Measurements from ENCODE around the gene VIPAS39. TPM values are rescaled to one million over a fixed set of nuclear protein-coding genes. Genes with fewer than 3 reads are reported as not detected.

The VIPAS39 gene
- total RNA-seq = 10 to 100 TPM; 19.0 to 25.9 TPM

- ATAC-seq (replicated peaks) = peak; percentile 97
- Mint-ChIP-seq H3K27ac (peak within 1 kb of the TSS; percentile 100), H3K4me3 (peak within 1 kb of the TSS; percentile 98), H3K36me3 (ENCODE audit: low read depth) (peaks cover 77% of the 10 kb centered on the region), H3K27me3 (no peaks in the 10 kb centered on the region), H3K4me1 (peaks cover 23% of the 10 kb centered on the region), H3K9me3 (no peaks in the 10 kb centered on the region)
Measured at GRCh38 chr14:77457522-77458248, at the start of gene VIPAS39, which contains the start of gene AHSA1. Gene VIPAS39, minus strand, starts transcription at chr14:77457601. Its CDS starts 3,499 bp downstream, at chr14:77454102. Gene AHSA1, plus strand, starts transcription at chr14:77458093. Its CDS starts 97 bp downstream, at chr14:77458190.

GRCh38 chr14:77505031-77505430 lies 47.6 kb upstream of the VIPAS39 start:
- Mint-ChIP-seq H3K4me3 (no peak overlapping the region), H3K9me3 (no peaks in the 10 kb centered on the region), H3K36me3 (ENCODE audit: low read depth) (peaks cover 44% of the 10 kb centered on the region), H3K27ac (no peak overlapping the region), H3K4me1 (no peaks in the 10 kb centered on the region), H3K27me3 (peaks cover 5% of the 10 kb centered on the region)
- no peak for ATAC-seq (replicated peaks)

DNA sequence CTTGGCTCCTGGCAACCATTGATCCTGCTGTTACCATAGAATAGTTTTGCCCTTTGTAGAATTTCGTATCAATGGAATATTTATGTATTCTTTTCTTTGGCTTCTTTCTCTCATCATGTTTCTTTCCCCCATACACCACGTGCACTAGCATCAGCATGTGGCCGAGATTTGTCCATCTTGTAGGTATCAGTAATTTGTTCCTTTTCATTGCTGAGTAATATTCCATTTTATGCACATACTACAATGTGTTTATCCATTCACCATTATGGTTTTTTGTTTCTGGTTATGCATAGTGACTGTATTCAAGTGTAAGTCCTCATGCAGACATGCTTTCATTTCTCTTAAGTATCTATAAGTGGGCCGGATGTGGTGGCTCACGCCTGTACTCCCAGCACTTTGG lies 45.7 kb upstream of the VIPAS39 start:
- no peaks in the 10 kb centered on the region for H3K9me3 Mint-ChIP-seq
- H3K4me1 Mint-ChIP-seq = no peaks in the 10 kb centered on the region
- peaks cover 10% of the 10 kb centered on the region for H3K27me3 Mint-ChIP-seq
- no peak overlapping the region for H3K27ac Mint-ChIP-seq
- H3K36me3 Mint-ChIP-seq (ENCODE audit: low read depth) = peaks cover 28% of the 10 kb centered on the region
- H3K4me3 Mint-ChIP-seq = no peak overlapping the region
- no peak for ATAC-seq (replicated peaks)

DNA sequence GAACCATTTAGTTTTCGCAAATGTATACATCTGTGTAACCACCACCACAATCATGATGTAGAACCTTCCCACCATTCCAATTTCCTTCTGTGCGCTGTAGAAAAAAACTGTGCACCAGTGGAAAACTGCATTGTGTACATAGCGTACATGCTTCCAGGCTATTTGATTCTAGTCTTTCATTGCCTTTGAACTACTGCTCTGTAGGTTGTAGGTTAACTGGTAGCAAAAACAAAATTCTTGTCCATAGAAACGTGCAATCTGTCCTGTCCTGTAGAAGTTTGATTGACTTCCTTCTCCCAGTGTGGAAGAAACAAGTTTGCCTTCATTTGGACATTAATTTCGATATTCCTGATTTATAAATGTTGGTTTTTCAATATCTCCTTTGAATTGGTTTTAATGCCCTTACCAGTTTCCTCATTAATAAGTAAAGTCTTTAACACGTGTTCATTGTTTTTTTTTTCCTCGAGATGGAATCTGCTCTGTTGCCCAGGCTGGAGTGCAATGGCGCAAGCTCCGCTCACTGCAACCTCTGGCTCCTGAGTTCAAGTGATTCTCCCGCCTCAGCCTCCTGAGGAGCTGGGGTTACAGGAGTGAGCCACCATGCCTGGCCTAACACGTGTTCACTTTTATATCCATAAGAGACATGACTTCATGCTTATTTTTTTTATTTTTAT lies 44.8 kb upstream of the VIPAS39 start:
- no peak for ATAC-seq (replicated peaks)

GRCh38 chr14:77498984-77499527 lies 41.7 kb upstream of the VIPAS39 start:
- H3K36me3 Mint-ChIP-seq (ENCODE audit: low read depth) = no peaks in the 10 kb centered on the region
- peak overlapping the region; percentile 22 for H3K4me3 Mint-ChIP-seq
- H3K27me3 Mint-ChIP-seq = peaks cover 26% of the 10 kb centered on the region
- H3K27ac Mint-ChIP-seq = no peak overlapping the region
- no peaks in the 10 kb centered on the region for H3K4me1 Mint-ChIP-seq
- ATAC-seq (replicated peaks) = peak; percentile 28
- no peaks in the 10 kb centered on the region for H3K9me3 Mint-ChIP-seq

More for the DNA sequence above, 44.8 kb upstream of the VIPAS39 start:
- Mint-ChIP-seq H3K36me3 (ENCODE audit: low read depth) (peaks cover 19% of the 10 kb centered on the region), H3K4me1 (no peaks in the 10 kb centered on the region), H3K27me3 (peaks cover 18% of the 10 kb centered on the region), H3K27ac (no peak overlapping the region), H3K9me3 (no peaks in the 10 kb centered on the region), H3K4me3 (no peak overlapping the region)

GRCh38 chr14:77498120-77498979 lies 40.9 kb upstream of the VIPAS39 start, which contains the start of gene ISM2:
Gene ISM2, minus strand, starts transcription at chr14:77498816. Its CDS starts 23 bp downstream, at chr14:77498793.
- Mint-ChIP-seq H3K36me3 (ENCODE audit: low read depth) (no peaks in the 10 kb centered on the region), H3K9me3 (no peaks in the 10 kb centered on the region), H3K4me3 (peak within 1 kb of the TSS; percentile 57), H3K27me3 (peaks cover 26% of the 10 kb centered on the region), H3K27ac (no peak within 1 kb of the TSS), H3K4me1 (no peaks in the 10 kb centered on the region)
- ATAC-seq (replicated peaks) = peak; percentile 78

GRCh38 chr14:77495334-77495733 lies 37.9 kb upstream of the VIPAS39 start:
- Mint-ChIP-seq H3K9me3 (no peaks in the 10 kb centered on the region), H3K27ac (no peak overlapping the region), H3K4me1 (no peaks in the 10 kb centered on the region), H3K4me3 (no peak overlapping the region), H3K27me3 (peaks cover 24% of the 10 kb centered on the region), H3K36me3 (ENCODE audit: low read depth) (no peaks in the 10 kb centered on the region)
- ATAC-seq (replicated peaks) = no peak

DNA sequence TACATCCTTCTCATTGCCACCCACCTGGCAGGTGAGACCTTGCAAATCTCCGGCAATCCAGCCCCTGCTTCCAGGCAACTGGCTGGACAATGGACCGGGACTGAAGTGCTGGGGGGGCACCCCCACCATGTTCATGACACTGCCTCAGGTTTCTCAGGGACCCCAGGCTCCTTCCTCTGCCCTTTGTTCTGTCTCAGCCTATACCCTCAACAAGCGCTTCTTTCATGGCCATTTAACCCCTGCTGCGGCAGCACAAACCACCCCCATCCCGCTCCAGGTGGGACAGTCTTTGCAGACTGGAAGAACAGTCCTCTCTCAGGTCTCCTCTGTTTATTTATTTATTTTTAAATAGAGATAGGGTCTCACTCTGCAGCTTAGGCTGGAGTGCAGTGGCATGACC lies 33.7 kb upstream of the VIPAS39 start:
- H3K27me3 Mint-ChIP-seq = peaks cover 8% of the 10 kb centered on the region
- H3K36me3 Mint-ChIP-seq (ENCODE audit: low read depth) = no peaks in the 10 kb centered on the region
- no peak overlapping the region for H3K27ac Mint-ChIP-seq
- no peaks in the 10 kb centered on the region for H3K9me3 Mint-ChIP-seq
- no peak for ATAC-seq (replicated peaks)
- no peak overlapping the region for H3K4me3 Mint-ChIP-seq
- H3K4me1 Mint-ChIP-seq = no peaks in the 10 kb centered on the region

GRCh38 chr14:77490347-77490986 lies 33.1 kb upstream of the VIPAS39 start:
- H3K36me3 Mint-ChIP-seq (ENCODE audit: low read depth) = no peaks in the 10 kb centered on the region
- no peaks in the 10 kb centered on the region for H3K9me3 Mint-ChIP-seq
- no peak for ATAC-seq (replicated peaks)
- peaks cover 4% of the 10 kb centered on the region for H3K27me3 Mint-ChIP-seq
- no peaks in the 10 kb centered on the region for H3K4me1 Mint-ChIP-seq
- H3K27ac Mint-ChIP-seq = no peak overlapping the region
- H3K4me3 Mint-ChIP-seq = no peak overlapping the region

DNA sequence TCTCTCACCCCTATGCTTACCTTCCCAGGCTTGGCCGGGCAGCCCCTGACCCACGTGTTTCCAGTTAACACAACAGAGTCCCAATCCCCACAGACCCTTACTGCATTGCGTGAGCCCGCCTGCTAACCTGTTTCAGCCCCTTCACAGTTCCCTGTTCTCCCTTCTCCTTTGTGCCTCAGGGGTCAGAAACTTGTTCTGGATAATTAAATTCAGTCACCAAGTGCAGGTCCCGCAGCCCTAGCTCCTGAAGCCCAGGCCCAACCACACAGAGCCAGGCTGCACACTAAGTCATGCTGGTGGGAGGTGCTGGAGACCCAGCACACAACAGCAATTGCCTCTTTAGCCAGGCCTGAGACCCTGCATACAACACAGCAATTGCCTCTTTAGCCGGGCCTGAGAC lies 31.6 kb upstream of the VIPAS39 start:
- Mint-ChIP-seq H3K4me1 (no peaks in the 10 kb centered on the region), H3K4me3 (no peak overlapping the region), H3K27ac (no peak overlapping the region), H3K36me3 (ENCODE audit: low read depth) (no peaks in the 10 kb centered on the region), H3K27me3 (no peaks in the 10 kb centered on the region), H3K9me3 (no peaks in the 10 kb centered on the region)
- ATAC-seq (replicated peaks) = no peak

DNA sequence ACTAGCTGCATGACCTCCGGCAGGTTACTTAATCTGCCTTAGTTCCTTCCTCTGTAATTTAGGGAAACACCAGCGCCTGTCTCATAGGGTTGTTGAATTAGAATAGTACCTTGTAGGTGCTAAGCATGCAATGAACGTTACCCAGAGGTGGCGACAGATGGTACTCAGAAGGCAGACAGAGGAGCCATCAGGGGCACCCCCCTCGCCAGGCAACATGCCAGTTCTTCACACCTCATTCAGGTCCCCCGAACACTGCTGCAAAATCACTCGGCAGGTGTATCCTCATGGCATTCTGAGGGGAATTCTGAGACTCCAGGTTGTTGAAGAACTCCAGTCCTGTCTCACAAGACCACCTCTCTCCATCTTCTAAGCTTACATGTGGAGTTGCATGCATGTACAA lies 31.2 kb upstream of the VIPAS39 start:
- Mint-ChIP-seq H3K9me3 (no peaks in the 10 kb centered on the region), H3K4me1 (no peaks in the 10 kb centered on the region), H3K36me3 (ENCODE audit: low read depth) (no peaks in the 10 kb centered on the region), H3K27me3 (no peaks in the 10 kb centered on the region), H3K4me3 (no peak overlapping the region), H3K27ac (no peak overlapping the region)
- no peak for ATAC-seq (replicated peaks)

- H3K27ac Mint-ChIP-seq = no peak overlapping the region
- H3K36me3 Mint-ChIP-seq (ENCODE audit: low read depth) = no peaks in the 10 kb centered on the region
- H3K4me3 Mint-ChIP-seq = no peak overlapping the region
- H3K4me1 Mint-ChIP-seq = no peaks in the 10 kb centered on the region
- no peak for ATAC-seq (replicated peaks)
- no peaks in the 10 kb centered on the region for H3K27me3 Mint-ChIP-seq
- no peaks in the 10 kb centered on the region for H3K9me3 Mint-ChIP-seq
Measured at GRCh38 chr14:77485901-77486678, 28.7 kb upstream of the VIPAS39 start.

DNA sequence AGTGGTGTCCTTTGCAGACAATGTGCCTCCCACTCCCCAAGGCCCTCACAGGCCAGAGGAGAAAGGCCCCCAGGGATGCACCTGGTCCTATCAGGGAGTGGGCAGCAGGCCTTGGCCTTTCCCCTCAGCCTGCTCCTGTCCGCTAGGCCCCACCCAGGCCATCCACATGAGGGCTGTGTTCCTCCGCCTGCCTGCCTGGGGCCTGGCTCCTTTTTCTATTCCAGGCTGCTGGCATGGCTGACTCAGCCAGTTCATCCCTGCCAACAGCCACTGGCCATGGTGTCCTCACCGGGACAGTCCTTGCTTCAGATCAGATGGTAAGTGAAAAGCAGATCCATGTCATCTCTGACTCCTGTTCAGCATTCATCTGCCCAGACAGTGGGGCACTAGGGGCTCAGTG lies 27.9 kb upstream of the VIPAS39 start:
- Mint-ChIP-seq H3K36me3 (ENCODE audit: low read depth) (no peaks in the 10 kb centered on the region), H3K4me1 (no peaks in the 10 kb centered on the region), H3K4me3 (no peak overlapping the region), H3K27ac (no peak overlapping the region), H3K27me3 (no peaks in the 10 kb centered on the region), H3K9me3 (no peaks in the 10 kb centered on the region)
- no peak for ATAC-seq (replicated peaks)

Measured in activated T-helper 17 cell treated with anti-CD3 and anti-CD28 coated beads, Interleukin-2, amount 50 U/mL, for 72 hours (primary cell).